IMR-90 (cell line): ENCODE data around the gene SPAST. TPM values are rescaled to one million over a fixed set of nuclear protein-coding genes. Genes with fewer than 3 reads are reported as not detected.

ENCODE experiments used
- ATAC-seq: fragments of 200-7000 bp; cut with Tn5 transposase; 2 replicates; pipeline ENCODE4 v1.9.1; 2020; ENCODE audit warnings: low read depth, mild to moderate bottlenecking, moderate library complexity
- BruUV-seq: library from RNA; stranded (reverse); fragments of 400-500 nt; replicated peaks from 2 replicates; lab custom pipeline; 2021; lab: Mats Ljungman, UMichigan
- CTCF ChIA-PET: fragments of 300-600 bp; formaldehyde crosslinking; extraction: SDS; loops from one replicate; lab custom pipeline; 2021; ENCODE audit warnings: antibody characterized with exemption; lab: Yijun Ruan, JAX
- POLR2A ChIA-PET: fragments of 300-600 bp; sonication (Branson Sonifier 250); formaldehyde crosslinking; loops from one replicate; lab custom pipeline; 2022; ENCODE audit warnings: antibody characterized with exemption; ENCODE audit not compliant: unreplicated experiment; lab: Charles Lee
- DNase-seq: peaks from one replicate; pipeline ENCODE4 v3.0.0; 2013
- H2AFZ ChIP-seq: replicated peaks from 2 replicates; pipeline ENCODE3; 2013; ENCODE audit warnings: low read length, mild to moderate bottlenecking; ENCODE audit not compliant: poor library complexity
- H2AK5ac ChIP-seq: 2 replicates; pipeline ENCODE4 v1.6.1; 2013; ENCODE audit warnings: low read depth, low read length, inconsistent platforms
- H2AK9ac ChIP-seq: replicated peaks from 2 replicates; pipeline ENCODE3; 2013; ENCODE audit warnings: mild to moderate bottlenecking, low read depth, low read length, moderate library complexity; ENCODE audit not compliant: poor library complexity
- H2BK120ac ChIP-seq: 2 replicates; pipeline ENCODE4 v1.6.1; 2013; ENCODE audit warnings: low read depth, low read length, inconsistent platforms
- H2BK15ac ChIP-seq: 3 replicates; pipeline ENCODE4 v1.6.1; 2013; ENCODE audit warnings: low read depth, low read length, inconsistent platforms
- H2BK20ac ChIP-seq: 2 replicates; pipeline ENCODE4 v1.6.1; 2013; ENCODE audit warnings: low read depth, mild to moderate bottlenecking, inconsistent platforms, low read length, moderate library complexity
- H2BK5ac ChIP-seq: 2 replicates; pipeline ENCODE4 v1.6.1; 2013; ENCODE audit warnings: mild to moderate bottlenecking, low read depth, low read length, inconsistent platforms; ENCODE audit not compliant: poor library complexity, severe bottlenecking
- H3K14ac ChIP-seq: replicated peaks from 2 replicates; pipeline ENCODE4 v1.6.1; 2013; ENCODE audit warnings: low read depth, low read length, inconsistent platforms
- H3K18ac ChIP-seq: 2 replicates; pipeline ENCODE4 v1.6.1; 2013; ENCODE audit warnings: low read depth, low read length, control low read depth
- H3K23ac ChIP-seq: 2 replicates; pipeline ENCODE4 v1.6.1; 2013; ENCODE audit warnings: low read depth, low read length, inconsistent platforms
- H3K27ac ChIP-seq: 2 replicates; pipeline ENCODE4 v1.5.1; 2013; ENCODE audit warnings: mild to moderate bottlenecking, control low read depth, low read length; ENCODE audit not compliant: insufficient read depth
- H3K27me3 ChIP-seq: 2 replicates; pipeline ENCODE4 v1.6.1; 2013; ENCODE audit warnings: low read length; ENCODE audit not compliant: control insufficient read depth, insufficient read depth
- H3K36me3 ChIP-seq: 2 replicates; pipeline ENCODE4 v1.6.1; 2013; ENCODE audit warnings: low read length, mixed read lengths; ENCODE audit not compliant: control insufficient read depth, insufficient read depth
- H3K4ac ChIP-seq: 2 replicates; pipeline ENCODE4 v1.6.1; 2013; ENCODE audit warnings: low read depth, low read length, inconsistent platforms
- H3K4me1 ChIP-seq: 2 replicates; pipeline ENCODE4 v1.6.1; 2013; ENCODE audit warnings: low read length, mixed read lengths; ENCODE audit not compliant: control insufficient read depth, insufficient read depth
- H3K4me2 ChIP-seq: 2 replicates; pipeline ENCODE4 v1.6.1; 2013; ENCODE audit warnings: low read depth, mild to moderate bottlenecking, control low read depth, low read length, moderate library complexity
- H3K4me3 ChIP-seq: 2 replicates; pipeline ENCODE4 v1.5.1; 2013; ENCODE audit warnings: low read depth, mild to moderate bottlenecking, control low read depth, low read length, moderate library complexity; ENCODE audit not compliant: insufficient read depth
- H3K56ac ChIP-seq: 2 replicates; pipeline ENCODE4 v1.6.1; 2013; ENCODE audit warnings: low read length, inconsistent platforms; ENCODE audit not compliant: insufficient read depth; ENCODE audit errors: extremely low read depth
- H3K79me1 ChIP-seq, 2 experiments: 2 replicates each; pipeline ENCODE4 v1.6.1; 2013; ENCODE audit warnings: low read length in 2 of 2, inconsistent platforms in 1 of 2, low read depth in 1 of 2
- H3K9ac ChIP-seq: 2 replicates; pipeline ENCODE4 v1.6.1; 2013; ENCODE audit warnings: low read depth, low read length, control low read depth
- H3K9me1 ChIP-seq: 2 replicates; pipeline ENCODE4 v1.6.1; 2013; ENCODE audit warnings: low read length, inconsistent platforms; ENCODE audit not compliant: insufficient read depth
- H3K9me3 ChIP-seq: 2 replicates; pipeline ENCODE4 v1.6.1; 2013; ENCODE audit warnings: low read length; ENCODE audit not compliant: control insufficient read depth, insufficient read depth
- H4K20me1 ChIP-seq: 2 replicates; pipeline ENCODE4 v1.6.1; 2013; ENCODE audit warnings: low read length, inconsistent platforms; ENCODE audit not compliant: insufficient read depth
- H4K5ac ChIP-seq: 2 replicates; pipeline ENCODE4 v1.6.1; 2013; ENCODE audit warnings: mild to moderate bottlenecking, low read depth, low read length, control low read depth
- H4K8ac ChIP-seq, 2 experiments: 2 replicates each; pipeline ENCODE4 v1.6.1; 2013; ENCODE audit warnings: low read depth in 2 of 2, low read length in 2 of 2, control low read depth in 1 of 2, inconsistent platforms in 1 of 2
- H4K91ac ChIP-seq: 2 replicates; pipeline ENCODE4 v1.6.1; 2013; ENCODE audit warnings: low read depth, low read length, inconsistent platforms; ENCODE audit not compliant: insufficient read depth
- BHLHE40 ChIP-seq: fragments of 150-350 bp; IDR thresholded peaks from 2 replicates; pipeline ENCODE4 v1.6.1; 2016; ENCODE audit warnings: mild to moderate bottlenecking, low read depth, low read length
- CEBPB ChIP-seq: IDR thresholded peaks from 2 replicates; pipeline ENCODE4 v1.6.1; 2012; ENCODE audit warnings: low read depth, low read length, improper control_type of control experiment
- CHD1 ChIP-seq: IDR thresholded peaks from 2 replicates; pipeline ENCODE4 v1.6.1; 2012; ENCODE audit warnings: low read depth, low read length, improper control_type of control experiment
- ELK1 ChIP-seq: fragments of 150-350 bp; IDR thresholded peaks from 2 replicates; pipeline ENCODE4 v1.6.1; 2016; ENCODE audit warnings: low read depth, mild to moderate bottlenecking, low read length, moderate library complexity, borderline replicate concordance
- FOS ChIP-seq: fragments of 150-350 bp; IDR thresholded peaks from 2 replicates; pipeline ENCODE4 v1.6.1; 2016; ENCODE audit warnings: low read depth, low read length
- MAFK ChIP-seq: IDR thresholded peaks from 2 replicates; pipeline ENCODE4 v1.6.1; 2012; ENCODE audit warnings: low read depth, low read length, improper control_type of control experiment
- MAZ ChIP-seq: IDR thresholded peaks from 2 replicates; pipeline ENCODE4 v1.6.1; 2012; ENCODE audit warnings: low read depth, mild to moderate bottlenecking, low read length, improper control_type of control experiment, moderate library complexity, borderline replicate concordance
- MXI1 ChIP-seq: IDR thresholded peaks from 2 replicates; pipeline ENCODE4 v1.6.1; 2012; ENCODE audit warnings: low read depth, mild to moderate bottlenecking, low read length, moderate library complexity, borderline replicate concordance
- NFE2L2 ChIP-seq: fragments of 150-350 bp; IDR thresholded peaks from 2 replicates; pipeline ENCODE4 v1.6.1; 2016; ENCODE audit warnings: low read depth, mild to moderate bottlenecking, low read length
- POLR2A ChIP-seq: IDR thresholded peaks from 2 replicates; pipeline ENCODE4 v1.6.1; 2012; ENCODE audit warnings: mild to moderate bottlenecking, low read depth, low read length
- RAD21 ChIP-seq: IDR thresholded peaks from 2 replicates; pipeline ENCODE4 v1.6.1; 2012; ENCODE audit warnings: low read length, improper control_type of control experiment
- RCOR1 ChIP-seq: IDR thresholded peaks from 2 replicates; pipeline ENCODE4 v1.6.1; 2012; ENCODE audit warnings: mild to moderate bottlenecking, low read length, improper control_type of control experiment; ENCODE audit not compliant: insufficient replicate concordance
- RFX5 ChIP-seq: IDR thresholded peaks from 2 replicates; pipeline ENCODE4 v1.8.0; 2012; ENCODE audit warnings: low read depth, mild to moderate bottlenecking, low read length, moderate library complexity
- SMC3 ChIP-seq: fragments of 150-350 bp; IDR thresholded peaks from 2 replicates; pipeline ENCODE4 v1.6.1; 2016; ENCODE audit warnings: low read depth, mild to moderate bottlenecking, antibody characterized with exemption, low read length, moderate library complexity
- WGBS, 2 experiments: methylation state at CpG; one replicate each; pipeline versions ENCODE4 v1.1.5 to v1.1.7; 2013; ENCODE audit warnings: missing lambda C conversion rate in 2 of 2; ENCODE audit not compliant: insufficient read length in 1 of 2; ENCODE audit errors: extremely low coverage in 2 of 2; 5-methylcytosine and 5-hydroxymethylcytosine counted together
- dilution Hi-C: fragments of 300-500 bp; cut with HindIII; formaldehyde crosslinking; loops from one replicate; pipeline ENCODE4 v1.14.3; 2018; ENCODE audit warnings: low sequenced_read_pairs; ENCODE audit not compliant: unreplicated experiment
- in situ Hi-C: fragments of 300-500 bp; cut with MboI; formaldehyde crosslinking; loops from 3 replicates; pipeline ENCODE4 v1.14.3; 2019; ENCODE audit warnings: low sequenced_read_pairs, inconsistent platforms, mixed read lengths
- intact Hi-C: fragments of 100-400 bp; cut with micrococcal nuclease; formaldehyde crosslinking; loops from 2 replicates; pipeline ENCODE4 v1.10.0; 2022
- polyA plus RNA-seq, 3 experiments: library from polyadenylated mRNA; depleted of rRNA; stranded (reverse); fragments of >200 nt; gene quantifications; 2 replicates each; pipeline ENCODE4 v1.2.3, GENCODE V29; 2012; ENCODE audit warnings: low replicate concordance in 1 of 3
- total RNA-seq: library from RNA; depleted of rRNA; stranded (reverse); fragments of >200 nt; gene quantifications from 2 replicates; pipeline ENCODE4 v1.2.3, GENCODE V29; 2012
- TF ChIP-seq, protein P1 (sequence below): conservative IDR thresholded peaks from 2 replicates; pipeline ENCODE4 v1.5.1; 2012; ENCODE audit warnings: mild to moderate bottlenecking, low read depth, low read length, improper control_type of control experiment
- TF ChIP-seq, protein P2 (sequence below): fragments of 150-350 bp; IDR thresholded peaks from 2 replicates; pipeline ENCODE4 v1.6.1; 2017; ENCODE audit warnings: mild to moderate bottlenecking, antibody characterized with exemption, low read length, low read depth

The SPAST gene
- total and polyA plus RNA-seq, 2 of the 4 experiments (the other 2 are of a cell fraction): 5.3 to 14.5 TPM

- Histone ChIP-seq H2AFZ (no peak overlapping the region), H3K9me3 (no peaks in the 10 kb centered on the region), H2AK9ac (no peak overlapping the region), H2BK20ac (no peak overlapping the region), H2BK120ac (no peak overlapping the region), H3K9me1 (no peaks in the 10 kb centered on the region), H3K4ac (no peak overlapping the region), H4K91ac (no peak overlapping the region), H3K4me3 (no peak overlapping the region), H2AK5ac (no peak overlapping the region), H3K27me3 (no peaks in the 10 kb centered on the region), H3K36me3 (no peaks in the 10 kb centered on the region), H3K4me2 (no peak overlapping the region), H3K27ac (no peak overlapping the region), H3K56ac (no peak overlapping the region), H3K18ac (no peak overlapping the region), H3K9ac (no peak overlapping the region), H3K4me1 (no peaks in the 10 kb centered on the region), H4K8ac (no peak overlapping the region), H2BK15ac (no peak overlapping the region), H4K20me1 (no peaks in the 10 kb centered on the region), H3K23ac (no peak overlapping the region), H3K14ac (no peak overlapping the region), H3K79me1 (peaks cover 8 to 17% of the 10 kb centered on the region in 2 experiments), H4K5ac (no peak overlapping the region), H2BK5ac (no peak overlapping the region)
- DNase-seq: no peak
- TF ChIP-seq RAD21: no peak
- no peak for TF ChIP-seq CEBPB
- no peak for TF ChIP-seq RCOR1
- no peak for TF ChIP-seq MAFK
- no peak for TF ChIP-seq ELK1
- no peak for TF ChIP-seq FOS
- TF ChIP-seq, protein P1, sequence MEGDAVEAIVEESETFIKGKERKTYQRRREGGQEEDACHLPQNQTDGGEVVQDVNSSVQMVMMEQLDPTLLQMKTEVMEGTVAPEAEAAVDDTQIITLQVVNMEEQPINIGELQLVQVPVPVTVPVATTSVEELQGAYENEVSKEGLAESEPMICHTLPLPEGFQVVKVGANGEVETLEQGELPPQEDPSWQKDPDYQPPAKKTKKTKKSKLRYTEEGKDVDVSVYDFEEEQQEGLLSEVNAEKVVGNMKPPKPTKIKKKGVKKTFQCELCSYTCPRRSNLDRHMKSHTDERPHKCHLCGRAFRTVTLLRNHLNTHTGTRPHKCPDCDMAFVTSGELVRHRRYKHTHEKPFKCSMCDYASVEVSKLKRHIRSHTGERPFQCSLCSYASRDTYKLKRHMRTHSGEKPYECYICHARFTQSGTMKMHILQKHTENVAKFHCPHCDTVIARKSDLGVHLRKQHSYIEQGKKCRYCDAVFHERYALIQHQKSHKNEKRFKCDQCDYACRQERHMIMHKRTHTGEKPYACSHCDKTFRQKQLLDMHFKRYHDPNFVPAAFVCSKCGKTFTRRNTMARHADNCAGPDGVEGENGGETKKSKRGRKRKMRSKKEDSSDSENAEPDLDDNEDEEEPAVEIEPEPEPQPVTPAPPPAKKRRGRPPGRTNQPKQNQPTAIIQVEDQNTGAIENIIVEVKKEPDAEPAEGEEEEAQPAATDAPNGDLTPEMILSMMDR: no peak
- TF ChIP-seq, protein P2, sequence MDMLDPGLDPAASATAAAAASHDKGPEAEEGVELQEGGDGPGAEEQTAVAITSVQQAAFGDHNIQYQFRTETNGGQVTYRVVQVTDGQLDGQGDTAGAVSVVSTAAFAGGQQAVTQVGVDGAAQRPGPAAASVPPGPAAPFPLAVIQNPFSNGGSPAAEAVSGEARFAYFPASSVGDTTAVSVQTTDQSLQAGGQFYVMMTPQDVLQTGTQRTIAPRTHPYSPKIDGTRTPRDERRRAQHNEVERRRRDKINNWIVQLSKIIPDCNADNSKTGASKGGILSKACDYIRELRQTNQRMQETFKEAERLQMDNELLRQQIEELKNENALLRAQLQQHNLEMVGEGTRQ: no peak
- no peak for TF ChIP-seq MXI1
- no peak for TF ChIP-seq NFE2L2
- no peak for TF ChIP-seq BHLHE40
- no peak for TF ChIP-seq CHD1
- TF ChIP-seq POLR2A: no peak
- TF ChIP-seq RFX5: no peak
- no peak for TF ChIP-seq MAZ
- TF ChIP-seq SMC3: no peak
- no peak for ATAC-seq
- dilution Hi-C loops: no loop called here
- ChIA-PET CTCF (no interaction called here), POLR2A (no interaction called here)
- BruUV-seq: no TSS peak
- in situ Hi-C loops: no loop called here
- WGBS, 2 experiments: 67% methylated on average over 1 of the region's 2 CpGs; no CpG with 5 or more reads in 1 of the 2 experiments
- intact Hi-C loops: no loop called here
Measured at GRCh38 chr2:32161296-32161695, 97.9 kb downstream of the SPAST start.
